ENCODE data around the gene TAF6.

GRCh38 chr7:100072462-100072861 lies 46.7 kb downstream of the TAF6 start:
- no peak for TF ChIP-seq CTCF (conservative IDR thresholded peaks at IDR 0.05 in 1 of 2, IDR thresholded peaks at IDR 0.05 in 1 of 2; ENCODE audit: low read depth in 1 of 2, low read length in 2 of 2)
- TF ChIP-seq EZH2 (IDR thresholded peaks at IDR 0.05; ENCODE audit: low read length, missing control alignments) = no peak
